OCI-LY1 (cell line): ENCODE measurements around the gene DOCK10.

Source experiments
- EZH2 ChIP-seq: fragments of 200-600 bp; sonication (generic), shearing (Covaris generic); IDR thresholded peaks from 2 replicates; pipeline ENCODE4 v1.8.0; 2017; ENCODE audit warnings: borderline replicate concordance, mixed run types, mild to moderate bottlenecking, antibody characterized with exemption, low read length, moderate library complexity, mixed read lengths
- TF ChIP-seq, protein P1 (sequence below): fragments of 200-600 bp; sonication (generic), shearing (Covaris generic); IDR thresholded peaks from 2 replicates; pipeline ENCODE4 v1.5.1; 2017; ENCODE audit warnings: mild to moderate bottlenecking, antibody characterized with exemption, low read length, moderate library complexity, mixed read lengths

DNA sequence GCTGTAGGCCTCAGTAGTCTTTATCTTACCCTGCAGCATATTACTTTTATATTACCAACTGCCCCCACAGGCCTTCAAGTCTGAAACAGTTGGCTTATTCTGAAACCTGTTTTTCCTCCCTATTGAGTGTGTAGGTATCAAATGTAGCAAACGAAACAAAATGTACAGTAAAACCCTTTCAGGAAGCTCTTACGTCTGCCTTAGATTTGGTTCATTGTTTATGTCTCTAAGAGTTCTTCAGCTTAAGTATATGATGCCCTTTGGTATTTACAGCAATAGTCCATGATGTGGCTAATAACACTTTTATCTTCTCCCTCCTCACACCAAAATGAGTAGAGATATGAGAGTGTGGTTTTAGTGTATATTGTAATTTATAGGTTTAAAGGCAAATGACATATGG, 108.8 kb downstream of the DOCK10 start:
- TF ChIP-seq, protein P1, sequence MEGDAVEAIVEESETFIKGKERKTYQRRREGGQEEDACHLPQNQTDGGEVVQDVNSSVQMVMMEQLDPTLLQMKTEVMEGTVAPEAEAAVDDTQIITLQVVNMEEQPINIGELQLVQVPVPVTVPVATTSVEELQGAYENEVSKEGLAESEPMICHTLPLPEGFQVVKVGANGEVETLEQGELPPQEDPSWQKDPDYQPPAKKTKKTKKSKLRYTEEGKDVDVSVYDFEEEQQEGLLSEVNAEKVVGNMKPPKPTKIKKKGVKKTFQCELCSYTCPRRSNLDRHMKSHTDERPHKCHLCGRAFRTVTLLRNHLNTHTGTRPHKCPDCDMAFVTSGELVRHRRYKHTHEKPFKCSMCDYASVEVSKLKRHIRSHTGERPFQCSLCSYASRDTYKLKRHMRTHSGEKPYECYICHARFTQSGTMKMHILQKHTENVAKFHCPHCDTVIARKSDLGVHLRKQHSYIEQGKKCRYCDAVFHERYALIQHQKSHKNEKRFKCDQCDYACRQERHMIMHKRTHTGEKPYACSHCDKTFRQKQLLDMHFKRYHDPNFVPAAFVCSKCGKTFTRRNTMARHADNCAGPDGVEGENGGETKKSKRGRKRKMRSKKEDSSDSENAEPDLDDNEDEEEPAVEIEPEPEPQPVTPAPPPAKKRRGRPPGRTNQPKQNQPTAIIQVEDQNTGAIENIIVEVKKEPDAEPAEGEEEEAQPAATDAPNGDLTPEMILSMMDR: no peak
- no peak for TF ChIP-seq EZH2
